SK-MEL-5 (cell line): Measurements from ENCODE around the gene CCDC85A. TPM values are rescaled to one million over a fixed set of nuclear protein-coding genes. Genes with fewer than 3 reads are reported as not detected.

Experiments
- DNase-seq: peaks from one replicate; pipeline ENCODE4 v3.0.0-alpha.2; 2016; ENCODE audit warnings: low read depth, low spot score
- in situ Hi-C: cut with HindIII; loops from 2 replicates; pipeline ENCODE4 v1.10.0; 2016; ENCODE audit warnings: low sequenced_read_pairs, high pct_unique_total_duplicates, low pct_unique_long_range_greater_than_20kb
- total RNA-seq: library from RNA; depleted of rRNA; stranded (reverse); fragments of >200 nt; shearing (Covaris generic); gene quantifications from 2 replicates; pipeline ENCODE4 v1.2.3, GENCODE V29; 2014

CCDC85A gene
- total RNA-seq, 1 experiment from 2014 or later = not detected

- DNase-seq = no peak
These were observed 1.4 kb downstream of the CCDC85A start for GRCh38 chr2:56185101-56185581.

GRCh38 chr2:56185582-56186046, 1.8 kb downstream of the CCDC85A start:
- in situ Hi-C loops = no loop called here
- peak; percentile 21 for DNase-seq

More at GRCh38 chr2:56185101-56185581, 1.4 kb downstream of the CCDC85A start:
- in situ Hi-C loops = no loop called here

GRCh38 chr2:56191617-56192016, 7.8 kb downstream of the CCDC85A start:
- in situ Hi-C loops = no loop called here
- peak; percentile 58 for DNase-seq

- no peak for DNase-seq
- in situ Hi-C loops = no loop called here
These were observed 9.0 kb downstream of the CCDC85A start for GRCh38 chr2:56192664-56193305.

DNA sequence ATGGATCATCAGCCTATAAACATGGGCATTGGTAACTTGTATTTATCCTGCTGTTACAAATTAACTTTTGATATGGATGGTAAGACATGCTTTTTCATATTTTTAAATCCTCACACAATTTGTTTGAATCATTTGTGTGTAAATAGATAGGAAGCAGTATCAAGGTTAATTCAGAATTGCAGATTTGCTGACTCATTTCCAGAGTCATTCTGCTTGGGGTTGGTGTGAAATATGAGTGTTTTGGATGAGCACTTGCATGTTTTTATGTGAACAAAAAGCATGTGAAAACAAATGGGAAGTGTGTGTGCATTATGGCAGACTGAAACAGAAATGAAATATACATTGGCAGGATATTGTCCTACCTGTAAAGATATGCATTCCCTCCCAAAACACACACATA, 11.8 kb downstream of the CCDC85A start:
- in situ Hi-C loops = no loop called here
- no peak for DNase-seq

DNA sequence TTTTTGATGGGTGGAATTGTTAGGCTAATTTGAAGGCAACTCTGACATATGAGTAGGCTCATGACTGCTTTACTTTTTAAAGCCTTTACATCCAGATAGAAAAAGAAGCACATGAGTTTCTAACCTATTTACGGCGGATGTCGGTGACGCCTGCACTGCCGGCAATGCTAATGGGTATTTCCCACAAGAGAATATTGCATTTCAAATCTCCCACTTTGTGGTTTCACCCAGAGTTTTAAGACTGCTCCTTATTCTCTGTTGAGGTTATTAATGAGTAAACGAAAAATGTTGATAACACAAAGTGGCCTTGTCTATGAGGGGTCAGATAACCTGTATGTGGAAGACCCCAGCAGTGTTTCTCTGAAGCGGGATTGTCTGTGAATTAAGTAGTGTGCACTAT, 14.0 kb downstream of the CCDC85A start:
- in situ Hi-C loops = no loop called here
- no peak for DNase-seq

DNA sequence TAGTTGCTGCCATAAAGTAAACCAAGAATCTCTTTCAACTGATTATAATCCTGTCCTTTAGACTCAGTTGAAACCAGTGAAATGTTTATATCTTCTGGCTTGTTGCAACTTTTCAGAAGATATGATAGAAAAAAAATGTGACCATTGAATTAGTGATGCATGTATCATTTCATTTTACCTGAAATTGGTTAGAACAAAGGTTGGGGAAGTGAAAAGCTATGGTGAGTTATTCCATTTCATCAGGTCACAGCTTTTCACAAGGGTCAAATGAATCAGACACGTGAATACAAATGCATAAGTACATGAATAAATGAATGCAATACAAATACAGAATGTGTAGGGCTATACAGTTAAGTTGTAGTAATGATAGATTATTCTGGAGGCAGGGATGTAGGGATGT, 15.1 kb downstream of the CCDC85A start:
- in situ Hi-C loops = no loop called here

GRCh38 chr2:56199492-56199891, 15.7 kb downstream of the CCDC85A start:
- no peak for DNase-seq
- in situ Hi-C loops = no loop called here

More for the DNA sequence above, 15.1 kb downstream of the CCDC85A start:
- DNase-seq = no peak

GRCh38 chr2:56202381-56203121, 18.8 kb downstream of the CCDC85A start:
- in situ Hi-C loops = no loop called here
- DNase-seq = no peak

- no peak for DNase-seq
- in situ Hi-C loops = no loop called here
These were observed 20.8 kb downstream of the CCDC85A start for GRCh38 chr2:56204556-56204955.

GRCh38 chr2:56206250-56206649, 22.5 kb downstream of the CCDC85A start:
- DNase-seq = no peak
- in situ Hi-C loops = no loop called here

- in situ Hi-C loops = no loop called here
- DNase-seq = no peak
These were observed 24.0 kb downstream of the CCDC85A start for GRCh38 chr2:56207760-56208159.

DNA sequence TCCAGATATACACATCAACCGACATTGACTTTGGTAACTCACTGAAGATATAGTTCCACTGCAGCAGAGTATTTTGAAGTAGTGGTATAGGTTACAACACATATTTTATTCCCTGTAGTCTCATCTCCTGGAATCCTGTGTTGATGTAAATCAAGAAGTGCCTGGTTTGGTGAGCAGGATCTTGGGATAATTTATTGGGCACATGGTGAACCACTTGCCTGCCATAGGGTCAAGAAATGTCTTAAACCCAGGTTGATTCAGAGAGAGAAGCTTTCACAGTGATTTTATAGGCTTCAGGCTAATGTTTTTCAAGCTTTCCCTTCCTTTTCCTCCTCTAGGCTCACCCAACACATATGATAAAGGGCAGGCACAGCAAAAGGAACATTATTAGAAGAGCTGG, 24.6 kb downstream of the CCDC85A start:
- no peak for DNase-seq
- in situ Hi-C loops = no loop called here

DNA sequence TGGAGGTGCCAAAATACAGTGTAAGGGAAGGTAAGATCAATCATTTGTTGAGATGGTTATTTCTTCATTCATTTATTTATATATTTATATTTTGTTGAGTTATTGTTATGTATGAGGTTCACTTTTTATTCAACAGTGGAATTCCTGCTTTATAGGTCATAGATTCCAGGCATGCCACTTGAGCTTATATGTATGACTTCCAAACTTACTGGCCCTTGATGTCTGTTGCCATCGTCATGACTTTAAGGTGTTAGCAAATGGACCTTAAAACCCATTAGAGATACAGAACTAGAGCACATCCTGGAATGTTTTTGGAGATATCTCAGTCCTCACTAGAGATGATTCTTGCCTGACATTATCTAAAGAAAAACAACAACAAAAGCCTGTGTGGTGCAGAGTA, 25.9 kb downstream of the CCDC85A start:
- in situ Hi-C loops = no loop called here
- no peak for DNase-seq

GRCh38 chr2:56210291-56210690, 26.5 kb downstream of the CCDC85A start:
- in situ Hi-C loops = no loop called here

DNA sequence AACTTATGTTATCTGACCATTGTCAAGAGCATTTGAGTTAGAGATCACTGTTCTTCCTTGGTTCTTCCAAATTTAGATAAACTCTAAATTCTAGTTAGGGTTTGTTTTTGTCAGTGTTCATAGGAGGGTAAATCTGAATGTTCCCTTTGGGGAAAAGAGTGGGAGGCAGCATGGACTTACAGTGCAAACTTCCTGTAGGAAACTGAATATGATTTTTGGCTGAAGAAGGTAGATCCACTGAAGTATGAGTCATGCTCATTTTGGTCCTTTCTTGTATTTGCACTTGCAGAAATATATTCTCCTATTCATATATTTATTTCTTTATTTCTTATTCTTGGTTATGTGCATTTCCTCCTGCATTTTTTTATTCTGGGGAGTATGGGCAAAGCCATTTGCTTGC, 27.3 kb downstream of the CCDC85A start:
- in situ Hi-C loops = no loop called here
- no peak for DNase-seq

More at GRCh38 chr2:56210291-56210690, 26.5 kb downstream of the CCDC85A start:
- DNase-seq = no peak

DNA sequence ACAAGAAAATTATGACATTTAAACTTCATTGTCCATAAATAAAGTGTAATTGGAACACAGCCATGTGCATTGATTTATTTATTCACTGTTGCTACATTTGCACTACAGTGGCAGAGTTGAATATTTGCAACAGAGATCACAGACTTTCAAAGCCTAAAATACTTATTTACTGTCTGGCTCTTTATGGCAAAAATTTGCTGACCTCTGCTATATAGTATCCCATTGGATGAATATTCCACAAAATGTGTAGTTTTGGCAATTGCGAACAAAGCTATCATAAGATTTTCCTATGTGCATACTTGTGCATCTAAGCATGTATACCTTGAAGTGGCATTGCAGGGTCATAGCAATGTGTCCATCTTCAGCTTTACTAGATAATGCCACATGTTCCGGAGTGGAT, 32.1 kb downstream of the CCDC85A start:
- DNase-seq = no peak
- in situ Hi-C loops = no loop called here

DNA sequence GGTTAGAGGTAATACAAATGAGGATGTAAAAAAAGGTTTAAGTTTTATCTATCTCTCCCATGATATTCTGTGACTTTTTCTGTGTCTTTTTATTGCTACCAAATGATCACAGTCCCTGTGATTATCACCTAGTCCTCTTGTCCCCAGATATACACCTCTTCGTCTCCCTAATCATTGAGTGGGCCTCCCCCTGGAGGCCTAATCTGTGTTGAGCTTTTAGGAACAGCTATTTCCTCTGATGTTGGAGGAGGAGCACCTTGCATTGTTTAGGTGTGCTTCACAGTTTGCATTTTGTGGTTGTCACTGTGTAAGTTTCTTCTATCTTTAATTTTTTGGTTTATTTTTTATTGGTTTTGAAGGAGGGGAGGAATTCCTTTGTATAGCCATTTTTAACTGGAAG, 33.3 kb downstream of the CCDC85A start:
- in situ Hi-C loops = no loop called here

DNA sequence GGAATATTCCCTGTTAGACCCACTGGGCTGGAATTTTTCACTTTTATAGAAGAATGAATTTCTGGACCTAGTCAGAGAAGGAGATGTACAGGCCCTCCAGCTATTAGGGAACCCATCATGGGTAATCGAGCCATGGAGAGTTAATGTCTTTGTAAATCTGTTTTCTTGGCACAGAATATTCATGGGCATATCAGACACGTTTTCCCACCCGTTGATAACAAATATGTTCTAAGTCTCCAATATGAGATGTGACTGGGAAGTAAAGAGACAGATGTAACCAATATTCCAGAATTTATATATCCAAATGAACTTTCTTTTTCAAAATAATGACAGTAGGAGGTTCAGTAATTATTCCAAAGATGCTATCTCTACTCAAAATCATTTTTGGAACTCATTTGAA, 38.7 kb downstream of the CCDC85A start:
- in situ Hi-C loops = no loop called here
- no peak for DNase-seq

More for the DNA sequence above, 33.3 kb downstream of the CCDC85A start:
- no peak for DNase-seq
